A673 (cell line): ENCODE data around the gene MAP4. TPM values are rescaled to one million over a fixed set of nuclear protein-coding genes. Genes with fewer than 3 reads are reported as not detected.

ENCODE experiments used
- BruUV-seq: library from RNA; stranded (reverse); fragments of 400-500 nt; replicated peaks from 2 replicates; lab custom pipeline; 2021; lab: Mats Ljungman, UMichigan
- CTCF ChIA-PET: fragments of 300-600 bp; sonication (Branson Sonifier 250); formaldehyde crosslinking; loops from one replicate; lab custom pipeline; 2022; ENCODE audit warnings: antibody characterized with exemption; lab: Charles Lee
- POLR2A ChIA-PET: fragments of 300-600 bp; sonication (Branson Sonifier 250); formaldehyde crosslinking; loops from one replicate; lab custom pipeline; 2022; ENCODE audit warnings: antibody characterized with exemption; ENCODE audit not compliant: low non-redundant PET; lab: Charles Lee
- DNase-seq: peaks from one replicate; pipeline ENCODE4 v3.0.0-alpha.2; 2015; ENCODE audit warnings: low spot score
- H3K27ac ChIP-seq: fragments of 200-600 bp; sonication (generic); 2 replicates; pipeline ENCODE4 v1.5.1; 2016; ENCODE audit warnings: mixed run types, low read depth, mild to moderate bottlenecking, mixed read lengths, antibody characterized with exemption, low read length; ENCODE audit not compliant: poor library complexity, severe bottlenecking
- H3K27me3 ChIP-seq: fragments of 200-600 bp; sonication (generic); replicated peaks from 2 replicates; pipeline ENCODE4 v1.6.1; 2017; ENCODE audit warnings: mixed run types, low read depth, mild to moderate bottlenecking, mixed read lengths, antibody characterized with exemption, low read length; ENCODE audit not compliant: insufficient read depth, poor library complexity
- H3K36me3 ChIP-seq: fragments of 200-600 bp; sonication (generic); 2 replicates; pipeline ENCODE4 v1.6.1; 2016; ENCODE audit warnings: mixed run types, mild to moderate bottlenecking, mixed read lengths, antibody characterized with exemption, low read length; ENCODE audit not compliant: insufficient read depth, poor library complexity, severe bottlenecking
- H3K4me1 ChIP-seq: fragments of 200-600 bp; sonication (generic); 2 replicates; pipeline ENCODE4 v1.6.1; 2017; ENCODE audit warnings: mixed run types, mild to moderate bottlenecking, mixed read lengths, antibody characterized with exemption, low read length; ENCODE audit not compliant: insufficient read depth, poor library complexity, severe bottlenecking
- H3K4me3 ChIP-seq: fragments of 200-600 bp; sonication (generic); 2 replicates; pipeline ENCODE4 v1.5.1; 2016; ENCODE audit warnings: low read depth, mixed run types, mild to moderate bottlenecking, mixed read lengths, low read length; ENCODE audit not compliant: poor library complexity, severe bottlenecking
- H3K9me3 ChIP-seq: fragments of 200-600 bp; sonication (generic); 2 replicates; pipeline ENCODE4 v1.6.1; 2016; ENCODE audit warnings: mixed run types, low read depth, mild to moderate bottlenecking, mixed read lengths, antibody characterized with exemption, low read length; ENCODE audit not compliant: poor library complexity, severe bottlenecking
- CTCF ChIP-seq: fragments of 300-800, 200-600 bp; sonication (generic); conservative IDR thresholded peaks from 2 replicates; pipeline ENCODE4 v1.5.1; 2017; ENCODE audit warnings: low read depth, mild to moderate bottlenecking, antibody characterized with exemption, low read length, moderate library complexity, mixed read lengths
- EZH2 ChIP-seq: fragments of 200-600 bp; sonication (generic); IDR thresholded peaks from 2 replicates; pipeline ENCODE4 v1.6.1; 2017; ENCODE audit warnings: borderline replicate concordance, low read depth, mild to moderate bottlenecking, mixed read lengths, antibody characterized with exemption, low read length; ENCODE audit not compliant: poor library complexity, severe bottlenecking
- intact Hi-C: fragments of 100-400 bp; cut with micrococcal nuclease; formaldehyde crosslinking; loops from one replicate; pipeline ENCODE4 v1.10.0; 2022; ENCODE audit not compliant: unreplicated experiment
- total RNA-seq: library from RNA; stranded (reverse); gene quantifications from 2 replicates; pipeline ENCODE4 v1.2.3, GENCODE V29; 2021

Gene MAP4
- total RNA-seq, 1 experiment from 2014 or later = 105 TPM

GRCh38 chr3:47954567-47954966, 61.6 kb downstream of the MAP4 start:
- no TSS peak for BruUV-seq
- ChIA-PET CTCF (no interaction called here), POLR2A (no interaction called here)
- H3K9me3 ChIP-seq = no peaks in the 10 kb centered on the region
- no peaks in the 10 kb centered on the region for H3K36me3 ChIP-seq
- intact Hi-C loops = no loop called here
- TF ChIP-seq EZH2 = no peak
- no peak for TF ChIP-seq CTCF
- H3K27ac ChIP-seq = no peak overlapping the region
- peaks cover 7% of the 10 kb centered on the region for H3K4me1 ChIP-seq
- H3K4me3 ChIP-seq = no peak overlapping the region
- H3K27me3 ChIP-seq = no peaks in the 10 kb centered on the region
- no peak for DNase-seq

GRCh38 chr3:47950453-47951169, 65.6 kb downstream of the MAP4 start:
- CTCF ChIA-PET = no interaction called here
- POLR2A ChIA-PET = no interaction called here
- Histone ChIP-seq H3K4me1 (no peaks in the 10 kb centered on the region), H3K9me3 (no peaks in the 10 kb centered on the region), H3K27me3 (no peaks in the 10 kb centered on the region), H3K27ac (no peak overlapping the region), H3K4me3 (no peak overlapping the region), H3K36me3 (no peaks in the 10 kb centered on the region)
- TF ChIP-seq EZH2 (no peak), CTCF (no peak)
- BruUV-seq = no TSS peak
- intact Hi-C loops = no loop called here
- no peak for DNase-seq

- TF ChIP-seq EZH2 (no peak), CTCF (no peak)
- Histone ChIP-seq H3K4me3 (no peak overlapping the region), H3K4me1 (no peaks in the 10 kb centered on the region), H3K27me3 (no peaks in the 10 kb centered on the region), H3K9me3 (no peaks in the 10 kb centered on the region), H3K27ac (no peak overlapping the region), H3K36me3 (no peaks in the 10 kb centered on the region)
- ChIA-PET CTCF (no interaction called here), POLR2A (no interaction called here)
- BruUV-seq = no TSS peak
- intact Hi-C loops = no loop called here
- no peak for DNase-seq
Measured at GRCh38 chr3:47949979-47950378, 66.2 kb downstream of the MAP4 start.
